ENCODE data around the gene SCEL.
"Not testable (repeated sequence)": the region's sequence is repeated elsewhere in the genome, so short reads cannot be mapped to it uniquely, and the experiment has no call there.

Gene SCEL

DNA sequence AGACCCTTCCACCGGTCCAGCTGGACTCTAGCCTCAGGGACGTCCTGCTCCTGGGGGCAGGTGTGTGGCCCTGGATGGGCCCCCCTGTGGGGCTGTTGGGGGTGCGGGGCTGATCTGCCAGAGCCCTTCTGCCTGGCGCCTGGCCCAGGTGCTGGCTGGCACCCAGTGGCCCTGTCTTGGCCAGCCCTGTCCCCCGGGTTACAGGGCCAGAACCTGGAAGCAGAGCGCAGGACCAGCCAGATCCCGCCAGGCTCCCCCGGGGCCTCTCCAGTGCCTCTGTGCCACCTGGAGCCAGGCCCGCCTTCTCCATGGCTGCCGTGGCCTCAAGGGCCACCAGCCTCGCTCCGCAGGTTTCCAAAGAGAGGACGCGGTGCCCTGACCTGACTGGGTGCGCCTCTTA is 127.3 kb downstream of the SCEL start:
- not testable (repeated sequence) for DNase-seq (ENCODE audit: low read depth)

DNA sequence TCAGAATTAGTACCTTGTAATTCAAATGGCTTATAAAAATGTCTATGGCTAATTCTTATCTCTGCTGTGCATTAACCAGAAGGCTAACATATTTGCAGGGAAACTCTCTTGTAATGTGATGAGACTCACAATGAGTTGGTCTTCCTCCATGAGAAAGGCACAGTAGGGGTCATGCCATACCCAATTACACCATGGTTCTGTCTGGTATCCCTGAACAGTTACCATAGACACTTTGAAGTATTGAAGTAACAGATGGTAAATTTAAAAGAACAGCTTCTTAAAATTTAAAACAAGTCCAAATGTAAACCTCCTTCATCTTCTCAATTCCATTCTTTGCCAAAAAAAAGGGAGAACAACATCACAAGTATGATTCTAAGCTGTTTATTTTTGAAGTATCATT is 139.3 kb downstream of the SCEL start:
- DNase-seq (ENCODE audit: low read depth): no peak

DNA sequence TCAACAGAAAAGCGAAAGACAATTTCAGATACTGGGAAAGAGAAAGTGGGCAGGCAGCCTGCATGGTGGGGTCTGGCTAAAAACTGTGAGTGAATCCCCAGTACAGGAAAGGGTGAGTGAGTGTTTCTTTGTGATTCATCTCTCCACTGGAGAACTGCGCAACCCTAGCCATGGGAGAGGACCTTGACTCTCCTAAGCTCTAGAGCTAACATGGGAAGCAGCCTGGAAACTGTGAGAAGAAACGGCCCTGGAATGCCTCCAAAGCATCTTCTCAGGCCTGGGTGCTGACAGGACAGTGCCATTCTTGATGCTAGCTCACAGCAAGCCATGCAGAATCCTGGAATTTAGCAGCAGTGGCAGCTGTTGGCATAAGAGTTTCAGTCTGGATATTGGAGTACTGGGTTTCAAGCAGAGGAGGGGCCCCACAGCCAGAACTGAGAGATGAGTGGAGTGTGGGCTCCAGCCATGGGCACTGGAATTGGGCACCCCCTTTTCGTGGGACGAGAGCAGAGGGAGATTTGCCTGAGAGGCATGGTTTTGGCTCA is 143.3 kb downstream of the SCEL start:
- DNase-seq (ENCODE audit: low read depth): no peak

DNA sequence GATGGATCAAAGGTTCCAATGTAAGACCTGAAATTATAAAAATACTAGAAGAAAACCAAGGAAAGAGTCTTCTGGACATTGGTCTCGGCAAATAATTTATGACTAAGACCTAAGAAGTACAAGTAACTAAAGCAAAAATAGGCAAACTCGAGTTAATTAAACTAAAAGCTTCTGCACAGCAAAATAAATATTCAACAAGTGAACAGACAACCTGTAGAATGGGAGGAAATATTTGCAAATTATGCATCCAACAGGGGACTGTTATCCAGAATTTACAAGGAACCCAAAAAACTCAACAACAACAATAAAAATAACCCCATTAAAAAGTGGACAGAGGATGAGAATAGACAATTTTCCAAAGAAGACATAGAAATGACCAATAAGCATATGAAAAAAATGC is 152.3 kb downstream of the SCEL start:
- no peak for DNase-seq (ENCODE audit: low read depth)

DNA sequence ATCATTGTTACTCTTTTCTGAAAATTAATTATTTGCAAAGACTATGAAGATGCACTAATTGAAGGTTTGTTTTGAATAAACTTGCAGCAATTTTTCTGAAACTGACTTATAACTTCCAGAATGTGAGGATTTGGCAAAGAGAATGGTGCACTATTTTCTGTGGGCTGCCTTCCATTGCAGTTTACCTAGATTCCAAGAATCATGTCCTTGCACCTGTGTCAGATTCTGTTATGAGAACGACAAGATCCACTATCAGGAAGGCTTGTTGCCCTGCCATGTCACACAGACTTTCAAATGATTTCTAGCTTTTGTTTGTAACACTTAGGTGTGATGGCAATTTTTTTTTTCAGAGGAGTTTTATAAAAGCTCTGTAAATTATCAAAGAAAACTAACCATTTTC is 156.4 kb downstream of the SCEL start:
- DNase-seq (ENCODE audit: low read depth): no peak

DNA sequence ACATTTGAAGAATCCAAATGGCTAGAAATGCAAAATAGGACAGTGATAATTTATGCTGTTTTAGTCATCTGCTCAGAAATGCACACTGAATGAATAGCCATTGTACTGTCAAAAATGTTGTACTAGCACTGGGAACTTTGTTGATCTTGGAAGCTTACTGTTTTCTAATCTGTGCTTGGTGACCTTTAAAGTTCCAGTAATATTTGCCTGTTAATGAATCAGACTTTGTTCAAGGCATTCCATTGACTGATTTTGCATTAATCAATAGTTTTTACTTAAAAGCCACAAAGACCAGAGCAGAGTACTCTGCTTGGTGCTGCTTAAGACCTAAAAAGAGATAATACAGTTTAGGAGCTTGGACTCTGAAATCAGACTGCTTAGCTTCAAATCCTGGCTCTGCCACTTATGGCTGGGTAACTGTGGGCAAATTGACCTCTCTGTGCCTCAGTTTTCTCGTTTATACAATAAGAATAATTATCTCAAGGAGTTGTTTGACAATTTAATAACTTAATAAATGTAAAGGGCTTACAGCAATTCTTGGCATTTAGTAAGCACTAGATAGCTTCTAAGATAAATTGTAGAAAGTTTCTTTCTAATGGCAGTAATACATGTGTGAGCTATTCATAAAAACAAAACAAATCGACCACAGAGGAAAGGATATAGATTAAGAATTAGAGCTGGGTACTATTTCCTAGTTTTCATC is 157.4 kb downstream of the SCEL start:
- no peak for DNase-seq (ENCODE audit: low read depth)

DNA sequence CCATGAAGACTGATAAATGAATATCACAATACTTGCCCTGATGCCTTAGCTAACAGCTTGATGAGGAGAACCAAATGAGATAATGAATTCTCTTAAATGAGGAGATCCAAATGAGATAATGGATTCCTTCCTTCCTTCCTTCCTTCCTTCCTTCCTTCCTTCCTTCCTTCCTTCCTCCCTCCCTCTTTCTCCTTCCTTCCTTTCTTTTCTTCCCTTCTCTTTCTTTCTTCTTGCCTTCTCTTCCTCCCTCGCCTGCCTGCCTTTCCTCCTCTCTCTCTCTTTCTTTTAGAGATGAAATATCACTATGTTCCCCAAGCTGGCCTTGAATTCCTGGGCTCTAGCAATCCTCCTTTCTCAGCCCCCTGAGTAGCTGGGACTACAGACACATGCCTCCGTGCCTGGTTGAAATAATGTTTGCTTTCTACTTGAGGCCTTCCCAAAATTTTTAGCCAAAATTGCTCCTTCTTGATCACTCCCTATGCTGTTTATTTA is 158.0 kb downstream of the SCEL start:
- no peak for DNase-seq (ENCODE audit: low read depth)
